ENCODE data around the gene ETV3.
"Not testable (repeated sequence)": the region's sequence is repeated elsewhere in the genome, so short reads cannot be mapped to it uniquely, and the experiment has no call there.

ETV3 gene

GRCh38 chr1:157138220-157139051 lies at the start of gene ETV3:
TSS of gene ETV3 (minus strand) at chr1:157138395. CDS start at chr1:157136352, 2,043 bp downstream.
- DNase-seq: peak; percentile 94

- DNase-seq: no peak
Measured at GRCh38 chr1:157186281-157186992, 48.2 kb upstream of the ETV3 start.

GRCh38 chr1:157183870-157184269 lies 45.7 kb upstream of the ETV3 start:
- DNase-seq: no peak

- DNase-seq: not testable (repeated sequence)
Measured at GRCh38 chr1:157182371-157182770, 44.2 kb upstream of the ETV3 start.

GRCh38 chr1:157181790-157182189 lies 43.6 kb upstream of the ETV3 start:
- DNase-seq: no peak

- DNase-seq: no peak
Measured at GRCh38 chr1:157181258-157181657, 43.1 kb upstream of the ETV3 start.

GRCh38 chr1:157178490-157178889 lies 40.3 kb upstream of the ETV3 start:
- DNase-seq: no peak

- no peak for DNase-seq
Measured at GRCh38 chr1:157177733-157178394, 39.7 kb upstream of the ETV3 start.

GRCh38 chr1:157176591-157177121 lies 38.5 kb upstream of the ETV3 start:
- DNase-seq: no peak

- no peak for DNase-seq
Measured at GRCh38 chr1:157176016-157176415, 37.8 kb upstream of the ETV3 start.

- DNase-seq: no peak
Measured at GRCh38 chr1:157173900-157174410, 35.8 kb upstream of the ETV3 start.

- DNase-seq: not testable (repeated sequence)
Measured at GRCh38 chr1:157173241-157173640, 35.0 kb upstream of the ETV3 start.

- not testable (repeated sequence) for DNase-seq
Measured at GRCh38 chr1:157172591-157172990, 34.4 kb upstream of the ETV3 start.

GRCh38 chr1:157171903-157172503 lies 33.8 kb upstream of the ETV3 start:
- peak; percentile 21 for DNase-seq

GRCh38 chr1:157170677-157171515 lies 32.7 kb upstream of the ETV3 start:
- DNase-seq: peak; percentile 51

- DNase-seq: no peak
Measured at GRCh38 chr1:157168015-157168414, 29.8 kb upstream of the ETV3 start.

GRCh38 chr1:157167437-157167836 lies 29.2 kb upstream of the ETV3 start:
- DNase-seq: no peak

- no peak for DNase-seq
Measured at GRCh38 chr1:157166590-157166989, 28.4 kb upstream of the ETV3 start.

- peak; percentile 31 for DNase-seq
Measured at GRCh38 chr1:157163273-157164127, 25.3 kb upstream of the ETV3 start.

- DNase-seq: no peak
Measured at GRCh38 chr1:157162345-157162744, 24.1 kb upstream of the ETV3 start.

GRCh38 chr1:157161901-157162300 lies 23.7 kb upstream of the ETV3 start:
- DNase-seq: no peak
